ENCODE results near the gene CD69. TPM values are rescaled to one million over a fixed set of nuclear protein-coding genes. Genes with fewer than 3 reads are reported as not detected.

CD69 gene
- total RNA-seq, 1 donor from 2014 or later, result 0.24 TPM

DNA sequence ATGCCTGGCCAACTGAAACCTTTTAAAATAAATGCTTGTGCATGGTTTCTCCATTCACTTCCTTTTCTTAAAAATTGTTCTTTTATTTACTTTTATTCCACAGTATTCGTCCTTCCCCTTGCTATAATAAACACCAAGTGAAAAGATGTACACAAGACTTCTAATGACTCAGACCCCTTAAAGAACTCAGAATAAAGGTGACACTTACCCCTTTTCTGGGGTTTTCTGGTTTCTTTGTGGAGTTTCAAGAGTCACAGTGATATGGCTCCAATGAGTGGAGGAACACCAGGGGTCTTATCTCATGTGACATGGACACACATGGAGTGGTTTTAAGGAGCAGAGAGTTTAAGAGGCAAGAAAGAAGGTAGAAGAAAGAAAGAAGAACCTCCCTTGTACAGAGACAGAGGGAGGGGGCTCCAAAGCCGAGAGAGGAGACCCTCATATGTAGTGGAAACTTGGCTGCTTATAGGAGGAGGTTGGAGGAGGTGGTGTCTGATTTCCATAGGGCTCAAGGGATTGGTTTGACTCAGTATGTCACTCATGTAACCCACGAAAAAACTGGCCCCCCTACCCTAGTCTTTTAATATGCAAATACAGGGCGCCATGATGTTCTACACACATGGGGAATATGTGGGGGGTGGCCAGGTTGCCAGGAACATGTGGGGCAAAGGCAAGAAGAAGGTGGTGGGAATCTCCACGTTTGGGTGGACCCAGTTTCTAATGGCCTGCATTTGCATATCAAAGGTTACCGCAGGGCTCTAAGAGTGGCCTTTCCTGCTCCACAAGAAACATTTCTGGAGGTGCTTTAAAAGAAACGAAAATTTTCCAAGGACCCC is 22.1 kb upstream of the CD69 start:
- DNase-seq (ENCODE audit: low spot score), result no peak
- intact Hi-C loops (cut with DNase I), result no loop called here

DNA sequence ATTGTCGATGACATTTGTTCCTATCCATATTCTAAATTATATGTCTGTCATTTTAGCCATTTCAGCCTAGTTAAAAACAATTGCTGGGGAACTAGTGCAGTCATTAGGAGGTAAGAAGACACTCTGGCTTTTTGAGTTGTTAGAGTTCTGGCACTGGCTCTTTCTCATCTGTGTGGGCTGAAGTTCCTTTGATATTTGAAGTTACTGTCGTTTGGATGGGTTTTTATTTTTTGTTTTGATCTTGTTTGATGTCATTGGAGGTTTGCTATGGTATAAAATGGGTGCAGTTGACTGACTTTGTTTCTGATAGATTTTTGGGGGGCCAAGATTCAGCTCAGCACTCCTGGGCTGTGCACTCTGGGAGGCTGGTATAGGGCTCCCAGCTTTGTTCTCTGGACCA is 20.7 kb upstream of the CD69 start:
- no peak for DNase-seq (ENCODE audit: low spot score)
- intact Hi-C loops (cut with DNase I), result no loop called here

DNA sequence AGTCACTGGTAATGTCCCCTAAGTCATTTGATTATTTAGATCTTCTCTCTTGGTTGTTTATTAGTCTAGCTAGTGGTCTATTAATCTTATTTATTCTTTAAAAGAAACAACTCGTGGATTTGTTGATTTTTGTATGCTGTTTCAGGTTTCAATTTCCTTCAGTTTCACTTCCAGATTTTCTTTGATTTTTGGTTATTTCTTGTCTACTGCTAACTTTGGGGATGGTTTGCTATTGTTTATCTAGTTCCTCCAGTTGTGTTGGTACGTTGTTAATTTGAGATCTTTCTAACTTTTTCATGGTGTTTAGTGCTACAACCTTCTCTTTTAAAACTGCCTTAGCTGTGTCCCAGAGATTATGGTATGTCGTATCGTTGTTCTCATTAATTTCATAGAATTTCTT is 18.5 kb upstream of the CD69 start:
- intact Hi-C loops (cut with DNase I), result no loop called here
- DNase-seq (ENCODE audit: low spot score), result no peak

DNA sequence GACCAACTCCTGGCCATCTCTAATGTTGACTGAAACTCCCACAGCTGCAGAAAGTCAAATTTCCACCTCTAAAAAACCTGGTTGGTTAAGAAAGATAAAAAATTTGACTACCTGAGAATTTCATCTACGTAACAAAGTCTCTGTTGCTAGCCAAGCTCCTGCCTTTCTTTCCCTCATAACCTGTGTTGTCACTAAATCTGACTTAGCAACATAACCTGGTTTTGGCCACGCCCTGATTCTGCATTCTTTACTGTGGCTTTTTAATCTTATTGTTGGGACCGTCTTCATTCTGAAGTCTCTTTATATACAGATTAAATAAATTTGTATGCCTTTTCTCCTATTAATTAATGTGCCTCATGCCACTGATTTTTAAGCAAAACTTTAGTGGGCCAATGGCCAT is 16.1 kb upstream of the CD69 start:
- no peak for DNase-seq (ENCODE audit: low spot score)
- intact Hi-C loops (cut with DNase I), result no loop called here

DNA sequence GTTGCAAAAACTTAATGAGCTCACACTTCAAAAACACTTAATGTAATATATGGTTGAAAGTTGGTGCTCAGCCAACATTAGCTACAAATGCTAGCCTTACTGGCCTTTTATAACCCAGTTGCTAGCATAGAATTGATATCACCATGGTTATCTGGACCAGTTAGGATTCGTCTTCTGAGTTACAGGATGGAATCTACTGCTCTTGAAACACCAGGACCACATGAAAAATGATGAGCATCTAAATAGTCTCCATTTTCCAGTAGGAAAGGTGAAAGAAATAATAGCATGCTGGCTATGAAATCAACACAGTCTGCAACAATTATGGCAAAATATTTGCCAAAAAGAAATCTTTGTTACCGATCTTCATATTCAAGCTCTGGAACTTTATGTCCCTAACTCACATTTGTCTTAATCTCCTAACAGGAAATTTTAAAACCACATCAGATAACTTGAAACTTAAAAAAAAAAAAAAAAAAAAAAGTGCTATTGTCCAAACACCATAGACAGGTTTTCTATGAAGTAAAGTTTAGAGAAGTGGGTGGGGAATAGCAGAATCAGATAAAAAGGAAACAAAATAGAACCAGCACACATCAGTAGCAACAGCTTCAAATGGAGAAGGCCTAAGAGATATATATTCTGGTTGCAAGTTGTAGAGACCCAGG is 12.6 kb upstream of the CD69 start:
- intact Hi-C loops (cut with DNase I), result no loop called here
- no peak for DNase-seq (ENCODE audit: low spot score)

DNA sequence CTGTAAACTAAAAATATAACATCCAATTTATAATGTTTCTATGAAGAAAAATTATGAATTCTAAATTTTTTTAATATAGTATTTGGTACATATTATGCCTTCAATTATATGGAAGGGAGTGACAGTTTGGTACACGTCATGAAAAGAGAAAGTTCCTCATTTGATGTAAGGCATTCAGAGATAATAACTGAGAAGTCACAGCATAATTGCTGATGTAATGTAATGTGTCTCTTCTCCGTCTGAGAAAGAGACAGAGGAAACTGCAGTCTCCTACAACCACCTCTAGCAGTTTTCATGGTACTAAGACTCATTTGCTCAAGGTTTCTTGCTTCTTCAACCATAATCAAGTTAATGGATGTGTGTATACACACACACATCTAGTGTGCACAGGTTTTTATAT is 2.3 kb upstream of the CD69 start:
- intact Hi-C loops (cut with DNase I), result no loop called here

DNA sequence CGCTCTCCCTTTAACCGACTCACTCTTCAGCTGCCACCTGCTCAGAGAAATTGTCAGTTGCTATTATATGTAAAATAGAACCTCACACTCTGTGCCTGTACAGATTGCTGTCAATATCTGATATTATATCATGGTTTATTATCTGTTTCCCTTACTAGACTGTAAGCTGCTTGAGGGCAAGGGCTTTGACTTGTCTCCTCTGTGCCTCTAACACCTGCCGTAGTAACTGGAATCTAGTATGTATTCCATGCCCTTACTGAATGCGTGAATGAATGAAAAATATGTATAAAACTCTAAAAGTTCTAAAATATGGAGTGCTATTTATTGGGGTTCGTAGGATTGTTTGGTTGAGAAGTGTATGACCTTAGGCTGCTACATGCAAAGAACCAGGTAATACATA is 1.7 kb upstream of the CD69 start:
- no peak for DNase-seq (ENCODE audit: low spot score)
- intact Hi-C loops (cut with DNase I), result no loop called here

More for the DNA sequence above, 2.3 kb upstream of the CD69 start:
- DNase-seq (ENCODE audit: low spot score), result no peak

DNA sequence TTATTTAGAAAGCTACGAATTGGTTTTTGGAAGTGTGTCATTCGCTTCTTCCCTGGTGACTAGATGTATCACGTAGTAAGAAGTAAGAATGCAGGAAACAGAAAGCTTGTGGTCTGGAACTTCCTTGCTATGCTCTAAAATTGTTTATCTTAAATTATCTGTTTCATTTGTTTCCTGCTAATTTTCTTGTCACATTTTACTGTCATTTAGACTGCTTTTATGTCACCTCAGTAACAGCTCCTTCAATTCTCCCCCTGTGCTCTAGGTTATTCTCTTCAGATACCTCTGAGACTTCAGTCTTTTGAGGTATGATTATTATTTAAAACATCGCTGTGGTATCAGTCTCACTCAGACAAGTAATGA is 699 bp upstream of the CD69 start:
- intact Hi-C loops (cut with DNase I), result no loop called here
- no peak for DNase-seq (ENCODE audit: low spot score)

DNA sequence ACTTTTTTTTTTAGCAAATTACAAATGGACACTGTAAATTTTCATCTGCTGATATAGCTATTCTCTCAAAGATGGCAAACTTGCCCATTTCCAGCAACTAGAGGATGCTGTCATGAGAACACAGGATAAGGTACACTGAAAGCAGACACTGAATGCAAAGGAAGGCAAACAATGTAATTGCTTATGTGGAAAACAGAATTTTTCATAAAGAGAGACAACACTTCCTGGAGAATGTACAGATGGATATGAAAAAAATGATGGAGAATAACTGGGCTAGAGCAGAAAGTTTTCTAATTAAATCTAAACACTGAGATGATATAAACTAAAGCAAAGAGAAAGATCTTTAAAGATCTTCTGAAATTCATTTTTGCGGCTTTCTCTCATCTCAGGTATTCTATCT is 581 bp downstream of the CD69 start:
- intact Hi-C loops (cut with DNase I), result no loop called here
- DNase-seq (ENCODE audit: low spot score), result no peak

DNA sequence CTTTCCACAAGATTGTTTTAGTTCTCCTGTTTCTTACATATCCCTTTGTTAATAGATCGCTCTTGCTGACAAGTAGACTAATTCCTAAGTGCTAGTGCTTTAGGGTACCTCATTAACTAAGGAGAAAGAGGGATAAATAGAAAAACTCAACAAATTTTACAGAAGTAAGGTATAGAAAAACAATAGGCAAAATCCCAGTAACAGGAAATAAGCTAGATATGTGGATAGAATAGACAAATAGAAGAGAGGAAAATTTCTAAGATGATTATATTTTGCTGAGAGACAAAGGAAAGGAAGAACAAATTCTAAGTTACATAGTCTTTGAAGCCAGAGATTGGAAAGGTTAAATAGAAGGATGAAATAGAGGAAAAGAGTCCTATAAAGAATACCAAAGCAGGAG is 1.0 kb downstream of the CD69 start:
- intact Hi-C loops (cut with DNase I), result no loop called here

DNA sequence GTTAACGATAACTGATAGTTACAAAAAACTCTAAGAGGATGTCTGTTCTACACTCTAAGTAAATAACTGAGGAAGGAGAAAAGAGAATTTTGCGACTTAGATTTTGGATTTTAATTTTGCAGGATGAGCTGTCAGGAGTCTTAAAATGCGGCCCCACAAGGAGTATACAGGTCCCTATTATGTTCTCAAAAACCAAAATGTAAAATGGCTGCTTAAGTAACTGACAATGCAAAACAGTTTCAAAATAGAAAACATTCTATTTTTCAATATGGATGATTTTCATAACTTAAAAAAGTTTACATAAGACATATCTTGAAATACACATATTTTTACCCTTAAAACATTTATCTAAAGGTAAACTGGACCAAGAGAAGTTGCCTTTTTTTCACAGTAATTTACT is 2.6 kb downstream of the CD69 start:
- intact Hi-C loops (cut with DNase I), result no loop called here
- no peak for DNase-seq (ENCODE audit: low spot score)

More for the DNA sequence above, 1.0 kb downstream of the CD69 start:
- no peak for DNase-seq (ENCODE audit: low spot score)

DNA sequence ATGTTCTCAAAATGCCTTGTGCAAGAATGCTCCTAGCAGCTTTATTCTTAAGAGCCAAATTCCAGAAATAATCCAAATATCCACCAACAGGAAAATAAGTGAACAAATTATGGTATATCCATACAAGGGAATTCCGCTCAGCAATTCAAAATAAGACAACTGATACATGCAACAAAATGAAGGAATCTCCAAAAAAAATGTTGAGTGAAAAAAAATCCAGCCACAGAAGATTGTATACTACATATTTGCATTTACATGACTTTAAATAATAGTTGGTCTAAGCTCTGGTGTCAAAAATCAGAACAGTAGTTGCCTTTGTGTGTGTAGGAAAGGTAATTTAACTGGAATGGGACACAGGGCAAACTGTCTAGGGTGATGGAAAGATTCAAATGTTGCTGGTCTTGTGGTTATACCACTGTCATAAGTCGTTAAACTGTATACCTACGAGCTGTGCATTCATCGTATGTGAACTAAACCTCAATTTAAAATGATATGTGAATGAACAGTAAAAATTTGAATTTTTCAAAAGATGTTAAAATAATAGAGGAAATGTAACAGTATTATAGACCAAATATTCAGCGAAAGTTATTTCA is 3.2 kb downstream of the CD69 start:
- DNase-seq (ENCODE audit: low spot score), result no peak
- intact Hi-C loops (cut with DNase I), result no loop called here

DNA sequence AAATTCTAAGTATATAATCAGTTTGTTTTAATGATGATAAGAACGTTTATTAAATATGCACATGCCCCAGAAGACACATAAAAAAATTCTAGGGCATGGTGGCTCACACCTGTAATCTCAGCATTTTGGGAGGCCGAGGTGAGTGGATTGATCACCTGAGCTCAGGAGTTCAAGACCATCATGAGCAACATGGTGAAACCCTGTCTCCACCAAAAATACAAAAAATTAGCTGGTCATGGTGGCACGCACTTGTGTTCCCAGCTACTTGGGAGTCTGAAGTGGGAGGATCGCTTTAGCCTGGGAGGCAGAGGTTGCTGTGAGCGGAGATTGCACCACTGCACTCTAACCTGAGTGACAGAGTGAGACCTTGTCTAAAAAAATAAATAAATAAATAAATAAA is 4.0 kb downstream of the CD69 start:
- no peak for DNase-seq (ENCODE audit: low spot score)
- intact Hi-C loops (cut with DNase I), result no loop called here

DNA sequence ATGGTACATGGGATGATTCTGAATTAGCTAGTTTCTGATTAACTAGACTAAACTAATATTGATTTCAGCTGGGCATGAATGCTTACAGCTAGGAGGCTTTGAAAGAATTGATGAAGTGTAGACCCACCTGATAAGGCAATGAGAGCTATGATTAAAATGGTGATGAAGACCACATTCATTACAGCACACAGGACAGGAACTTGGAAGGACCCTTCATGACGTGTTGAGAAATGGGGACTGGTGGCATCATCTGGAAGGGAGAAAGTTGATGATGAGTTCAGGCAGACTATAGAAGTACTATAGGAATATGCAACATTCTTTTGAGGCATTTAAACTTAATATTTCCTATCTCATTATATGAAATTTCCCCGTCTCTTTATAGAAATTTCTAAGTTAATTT is 4.5 kb downstream of the CD69 start:
- no peak for DNase-seq (ENCODE audit: low spot score)
- intact Hi-C loops (cut with DNase I), result no loop called here

DNA sequence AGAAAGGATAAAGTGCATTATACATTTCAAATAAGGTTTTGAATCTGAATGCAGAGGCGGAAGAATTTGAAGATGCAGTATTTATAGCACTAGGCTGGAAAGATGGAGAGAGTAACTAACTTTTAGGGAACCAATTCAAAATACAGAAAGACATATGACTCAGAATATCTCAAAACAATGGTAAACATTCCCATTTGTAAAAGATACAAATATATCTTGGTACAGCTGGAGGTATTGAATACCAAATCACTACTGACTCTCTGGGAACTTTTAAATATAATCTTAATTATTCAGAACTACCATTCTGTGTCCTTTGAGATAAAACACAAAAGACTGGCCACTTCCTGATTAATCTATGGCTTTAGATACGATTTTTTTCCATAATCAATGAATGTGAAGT is 5.1 kb downstream of the CD69 start:
- intact Hi-C loops (cut with DNase I), result no loop called here
- no peak for DNase-seq (ENCODE audit: low spot score)

DNA sequence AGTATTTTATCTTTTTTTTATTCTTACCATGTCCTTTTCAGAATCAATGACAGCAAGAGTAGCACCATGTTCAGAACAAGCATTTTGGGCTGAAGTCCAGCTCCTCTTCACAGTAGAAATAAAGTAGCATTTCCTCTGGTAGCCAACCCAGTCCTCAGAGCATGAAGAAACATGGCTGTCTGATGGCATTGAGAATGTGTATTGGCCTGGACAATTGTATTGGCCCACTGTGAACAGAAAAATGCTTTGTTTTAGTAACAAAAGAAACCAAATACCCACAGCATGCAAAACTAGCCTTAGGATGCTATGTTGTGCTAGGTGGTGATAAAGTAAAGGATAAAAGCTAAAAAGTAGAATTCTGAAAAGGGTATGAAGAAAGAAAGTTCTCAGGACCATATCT is 5.7 kb downstream of the CD69 start:
- intact Hi-C loops (cut with DNase I), result no loop called here
- DNase-seq (ENCODE audit: low spot score), result no peak

DNA sequence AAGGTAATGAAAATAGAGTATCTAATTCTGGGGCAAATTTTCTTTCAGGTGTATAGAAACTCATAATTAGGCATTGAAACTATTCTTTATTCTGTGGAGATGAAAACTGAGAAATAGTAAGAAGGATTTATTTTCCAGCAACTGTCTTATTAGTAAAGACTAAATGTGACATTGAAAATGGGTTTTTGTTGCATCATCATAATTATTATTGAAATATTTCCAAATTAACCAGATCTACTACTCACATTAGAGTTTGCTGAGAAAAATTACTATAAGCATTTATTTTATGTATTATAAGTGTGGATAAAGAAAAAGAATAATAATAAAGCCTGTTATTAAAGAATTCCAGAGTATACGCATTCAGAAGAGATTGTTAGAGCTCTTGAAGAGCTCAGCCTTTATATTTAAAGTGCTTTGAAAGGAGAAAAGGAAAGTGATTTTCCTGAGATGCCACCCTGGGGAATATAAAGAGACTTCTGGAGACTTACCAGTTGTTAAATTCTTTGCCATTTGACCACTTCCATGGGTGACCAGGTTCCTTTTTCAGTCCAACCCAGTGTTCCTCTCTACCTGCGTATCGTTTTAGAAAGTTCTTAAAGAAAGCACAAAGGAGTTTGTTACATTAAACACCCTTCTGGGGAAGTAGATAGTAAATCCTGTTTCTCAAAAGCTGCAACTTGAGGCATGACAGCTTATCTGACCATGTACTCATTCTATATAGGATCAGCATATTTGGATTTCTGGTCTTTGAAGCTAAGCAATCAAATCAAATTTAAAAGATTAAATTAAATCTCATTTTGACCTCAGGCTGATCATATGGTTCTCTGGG is 6.4 kb downstream of the CD69 start:
- DNase-seq (ENCODE audit: low spot score), result no peak
- intact Hi-C loops (cut with DNase I), result loop anchor here (5.0 kb wide), 1 partner anchor 173 kb away; no protein-coding TSS in a partner anchor

DNA sequence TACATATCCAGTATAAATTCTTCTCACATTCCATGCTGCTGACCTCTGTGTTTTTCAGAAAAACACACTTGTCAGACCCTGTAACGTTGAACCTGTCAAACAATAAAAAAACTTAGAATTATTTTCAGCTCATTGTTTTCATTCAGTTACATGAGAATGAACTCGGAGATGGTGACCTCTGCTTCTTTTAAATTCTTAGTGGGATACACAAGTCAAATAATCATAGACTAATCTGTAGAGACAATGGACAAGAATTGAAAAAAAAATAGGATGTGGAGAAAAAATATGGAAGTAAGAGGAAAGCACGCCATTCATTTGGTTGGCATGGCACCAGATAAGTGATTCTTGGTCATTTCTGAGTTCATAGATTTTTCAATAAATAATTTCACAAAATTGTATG is 7.2 kb downstream of the CD69 start:
- intact Hi-C loops (cut with DNase I), result loop anchor here (5.0 kb wide), 1 partner anchor 174 kb away; no protein-coding TSS in a partner anchor

DNA sequence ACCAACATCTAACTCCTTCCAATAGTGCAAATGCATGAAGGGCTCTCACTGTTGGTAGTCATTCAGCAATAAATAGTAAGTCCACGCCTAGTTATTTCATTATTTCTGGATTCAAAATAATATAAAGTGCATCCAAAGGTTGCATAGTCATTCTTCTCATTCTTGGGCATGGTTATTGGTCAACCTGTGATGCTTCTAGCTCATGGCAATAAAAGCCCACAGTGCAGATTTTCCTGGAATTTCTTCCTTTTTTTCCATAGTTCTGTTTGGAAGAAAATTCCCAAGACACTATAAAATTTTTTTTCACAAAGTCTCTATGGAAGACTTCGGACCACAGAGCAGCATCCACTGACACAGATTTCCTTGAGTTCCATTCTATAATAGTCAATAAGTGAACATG is 7.6 kb downstream of the CD69 start:
- no peak for DNase-seq (ENCODE audit: low spot score)
- intact Hi-C loops (cut with DNase I), result loop anchor here (5.0 kb wide), 1 partner anchor 174 kb away; no protein-coding TSS in a partner anchor

More for the DNA sequence above, 7.2 kb downstream of the CD69 start:
- DNase-seq (ENCODE audit: low spot score), result no peak

All from cardiac septum (tissue), 1 donor.